ENCODE measurements around the gene YEATS2.
"Not testable (repeated sequence)": the region's sequence is repeated elsewhere in the genome, so short reads cannot be mapped to it uniquely, and the experiment has no call there.

Gene YEATS2

GRCh38 chr3:183714622-183715021, 17.0 kb downstream of the YEATS2 start:
- no peak for DNase-seq (ENCODE audit: low spot score)

- DNase-seq (ENCODE audit: low spot score), result no peak
These were observed 20.4 kb downstream of the YEATS2 start for GRCh38 chr3:183718012-183718411.

GRCh38 chr3:183725387-183725786, 27.8 kb downstream of the YEATS2 start:
- no peak for DNase-seq (ENCODE audit: low spot score)

- DNase-seq (ENCODE audit: low spot score), result no peak
These were observed 30.6 kb downstream of the YEATS2 start for GRCh38 chr3:183728204-183728603.

GRCh38 chr3:183730361-183730760, 32.8 kb downstream of the YEATS2 start:
- no peak for DNase-seq (ENCODE audit: low spot score)

GRCh38 chr3:183731611-183732010, 34.0 kb downstream of the YEATS2 start:
- no peak for DNase-seq (ENCODE audit: low spot score)

GRCh38 chr3:183733553-183733952, 36.0 kb downstream of the YEATS2 start:
- no peak for DNase-seq (ENCODE audit: low spot score)

- DNase-seq (ENCODE audit: low spot score), result no peak
These were observed 37.3 kb downstream of the YEATS2 start for GRCh38 chr3:183734750-183735494.

GRCh38 chr3:183737116-183737515, 39.5 kb downstream of the YEATS2 start:
- no peak for DNase-seq (ENCODE audit: low spot score)

- DNase-seq (ENCODE audit: low spot score), result not testable (repeated sequence)
These were observed 42.6 kb downstream of the YEATS2 start for GRCh38 chr3:183740154-183740553.

GRCh38 chr3:183743231-183743630, 45.6 kb downstream of the YEATS2 start:
- DNase-seq (ENCODE audit: low spot score), result no peak

GRCh38 chr3:183745300-183746098, 47.9 kb downstream of the YEATS2 start:
- no peak for DNase-seq (ENCODE audit: low spot score)

- no peak for DNase-seq (ENCODE audit: low spot score)
These were observed 56.5 kb downstream of the YEATS2 start for GRCh38 chr3:183754052-183754451.

GRCh38 chr3:183762304-183762703, 64.7 kb downstream of the YEATS2 start:
- DNase-seq (ENCODE audit: low spot score), result no peak

GRCh38 chr3:183764847-183765731, 67.5 kb downstream of the YEATS2 start:
- no peak for DNase-seq (ENCODE audit: low spot score)

- DNase-seq (ENCODE audit: low spot score), result no peak
These were observed 68.5 kb downstream of the YEATS2 start for GRCh38 chr3:183766107-183766506.

GRCh38 chr3:183766745-183767606, 69.4 kb downstream of the YEATS2 start:
- DNase-seq (ENCODE audit: low spot score), result peak; percentile 69

GRCh38 chr3:183768114-183768513, 70.5 kb downstream of the YEATS2 start:
- no peak for DNase-seq (ENCODE audit: low spot score)

GRCh38 chr3:183769453-183769852, 71.9 kb downstream of the YEATS2 start:
- no peak for DNase-seq (ENCODE audit: low spot score)

- no peak for DNase-seq (ENCODE audit: low spot score)
These were observed 77.0 kb downstream of the YEATS2 start for GRCh38 chr3:183774631-183775030.

- no peak for DNase-seq (ENCODE audit: low spot score)
These were observed 78.2 kb downstream of the YEATS2 start for GRCh38 chr3:183775781-183776180.
